Effector memory CD4-positive, alpha-beta T cell (primary cell): ENCODE measurements around the gene SYNGR3.

Experiments
- DNase-seq, 3 donors: peaks; one replicate each; pipeline ENCODE4 v3.0.0-alpha.2; 2020
- H3K27ac ChIP-seq: 2 replicates; pipeline ENCODE4 v1.7.0; 2013; ENCODE audit warnings: mild to moderate bottlenecking, low read length, moderate library complexity; ENCODE audit not compliant: insufficient read depth, poor library complexity, severe bottlenecking
- H3K27me3 ChIP-seq: replicated peaks from 2 replicates; pipeline ENCODE4 v1.7.0; 2013; ENCODE audit warnings: mild to moderate bottlenecking, low read length; ENCODE audit not compliant: insufficient read depth, control insufficient read depth, poor library complexity, severe bottlenecking
- H3K36me3 ChIP-seq: 2 replicates; pipeline ENCODE4 v1.7.0; 2013; ENCODE audit warnings: mild to moderate bottlenecking, low read length, moderate library complexity; ENCODE audit not compliant: control insufficient read depth, insufficient read depth
- H3K4me1 ChIP-seq: 2 replicates; pipeline ENCODE4 v1.7.0; 2013; ENCODE audit warnings: low read length, mild to moderate bottlenecking; ENCODE audit not compliant: control insufficient read depth, insufficient read depth, poor library complexity, severe bottlenecking
- H3K4me3 ChIP-seq: 2 replicates; pipeline ENCODE4 v1.7.0; 2013; ENCODE audit warnings: low read length, low read depth, mild to moderate bottlenecking; ENCODE audit not compliant: insufficient read depth, poor library complexity, severe bottlenecking
- H3K9me3 ChIP-seq: 2 replicates; pipeline ENCODE4 v1.7.0; 2013; ENCODE audit warnings: mild to moderate bottlenecking, low read length, moderate library complexity; ENCODE audit not compliant: control insufficient read depth

The SYNGR3 gene

GRCh38 chr16:2023092-2024031 is 33.6 kb downstream of the SYNGR3 start:
- H3K27ac ChIP-seq, result peak overlapping the region; percentile 44

DNA sequence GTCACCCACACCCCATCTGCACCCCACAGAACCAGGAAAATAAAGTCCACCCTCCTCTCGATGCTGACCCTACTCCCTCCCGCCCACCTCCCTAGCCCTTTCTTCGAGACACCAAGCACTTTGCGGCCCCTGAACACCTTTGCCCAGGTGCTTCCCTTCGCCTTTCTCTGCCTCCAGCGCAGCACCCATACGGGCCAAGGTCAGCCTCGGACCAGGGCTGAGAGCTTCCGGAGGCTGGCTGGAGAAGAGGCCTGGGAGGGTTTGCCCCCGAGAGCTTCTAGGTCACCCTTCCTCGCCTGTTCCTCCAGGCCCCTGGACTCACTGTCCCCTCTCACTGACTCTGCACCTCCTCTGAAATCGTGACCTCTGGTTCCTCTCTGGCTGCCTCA is 34.3 kb downstream of the SYNGR3 start:
- peaks cover 29% of the 10 kb centered on the region for H3K4me1 ChIP-seq
- no peak for DNase-seq
- no peak overlapping the region for H3K4me3 ChIP-seq
- no peaks in the 10 kb centered on the region for H3K36me3 ChIP-seq
- no peak overlapping the region for H3K27ac ChIP-seq
- H3K27me3 ChIP-seq, result peaks cover 20% of the 10 kb centered on the region
- no peaks in the 10 kb centered on the region for H3K9me3 ChIP-seq

More at GRCh38 chr16:2023092-2024031, 33.6 kb downstream of the SYNGR3 start:
- DNase-seq, result peak; percentile 90 to 94 (median 92)
- Histone ChIP-seq H3K4me3 (peak overlapping the region; percentile 40), H3K4me1 (peaks cover 29% of the 10 kb centered on the region), H3K27me3 (peaks cover 20% of the 10 kb centered on the region), H3K36me3 (no peaks in the 10 kb centered on the region), H3K9me3 (no peaks in the 10 kb centered on the region)

DNA sequence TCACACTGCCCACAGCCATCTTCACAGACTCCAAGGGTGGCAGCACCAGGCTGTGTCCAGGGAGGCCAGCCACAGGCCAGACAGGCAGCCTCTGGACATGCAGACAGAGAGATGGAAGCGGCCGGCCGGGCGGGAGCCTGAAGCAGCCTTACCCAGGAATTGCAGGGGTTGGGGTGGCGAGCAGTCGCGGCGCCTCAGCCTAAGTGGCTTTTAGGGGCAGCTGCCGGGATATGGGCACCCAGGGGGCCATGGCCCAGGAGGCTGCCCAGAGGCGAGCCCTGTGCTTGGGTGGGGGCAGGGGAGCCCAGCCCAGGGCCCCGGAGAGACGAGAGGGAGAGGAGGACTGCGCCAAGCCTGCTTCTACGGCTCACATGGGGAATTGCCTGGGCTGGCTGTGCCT is 35.5 kb downstream of the SYNGR3 start:
- H3K9me3 ChIP-seq, result no peaks in the 10 kb centered on the region
- no peak overlapping the region for H3K4me3 ChIP-seq
- H3K4me1 ChIP-seq, result peaks cover 24% of the 10 kb centered on the region
- H3K27ac ChIP-seq, result no peak overlapping the region
- no peak for DNase-seq
- H3K27me3 ChIP-seq, result peaks cover 14% of the 10 kb centered on the region
- H3K36me3 ChIP-seq, result no peaks in the 10 kb centered on the region

- Histone ChIP-seq H3K4me1 (peaks cover 19% of the 10 kb centered on the region), H3K36me3 (no peaks in the 10 kb centered on the region), H3K9me3 (no peaks in the 10 kb centered on the region), H3K27me3 (peaks cover 7% of the 10 kb centered on the region), H3K4me3 (no peak overlapping the region), H3K27ac (no peak overlapping the region)
- DNase-seq, result no peak
These were observed 36.2 kb downstream of the SYNGR3 start for GRCh38 chr16:2025878-2026460.

GRCh38 chr16:2026461-2027023 is 36.8 kb downstream of the SYNGR3 start, which contains the start of gene NHERF2:
Gene NHERF2 (plus strand): TSS chr16:2026902. CDS start chr16:2027006, 104 bp downstream.
- H3K27ac ChIP-seq, result no peak within 1 kb of the TSS
- peaks cover 19% of the 10 kb centered on the region for H3K4me1 ChIP-seq
- no peaks in the 10 kb centered on the region for H3K9me3 ChIP-seq
- H3K27me3 ChIP-seq, result peaks cover 6% of the 10 kb centered on the region
- DNase-seq, result no peak
- H3K36me3 ChIP-seq, result no peaks in the 10 kb centered on the region
- H3K4me3 ChIP-seq, result peak within 1 kb of the TSS; percentile 50

DNA sequence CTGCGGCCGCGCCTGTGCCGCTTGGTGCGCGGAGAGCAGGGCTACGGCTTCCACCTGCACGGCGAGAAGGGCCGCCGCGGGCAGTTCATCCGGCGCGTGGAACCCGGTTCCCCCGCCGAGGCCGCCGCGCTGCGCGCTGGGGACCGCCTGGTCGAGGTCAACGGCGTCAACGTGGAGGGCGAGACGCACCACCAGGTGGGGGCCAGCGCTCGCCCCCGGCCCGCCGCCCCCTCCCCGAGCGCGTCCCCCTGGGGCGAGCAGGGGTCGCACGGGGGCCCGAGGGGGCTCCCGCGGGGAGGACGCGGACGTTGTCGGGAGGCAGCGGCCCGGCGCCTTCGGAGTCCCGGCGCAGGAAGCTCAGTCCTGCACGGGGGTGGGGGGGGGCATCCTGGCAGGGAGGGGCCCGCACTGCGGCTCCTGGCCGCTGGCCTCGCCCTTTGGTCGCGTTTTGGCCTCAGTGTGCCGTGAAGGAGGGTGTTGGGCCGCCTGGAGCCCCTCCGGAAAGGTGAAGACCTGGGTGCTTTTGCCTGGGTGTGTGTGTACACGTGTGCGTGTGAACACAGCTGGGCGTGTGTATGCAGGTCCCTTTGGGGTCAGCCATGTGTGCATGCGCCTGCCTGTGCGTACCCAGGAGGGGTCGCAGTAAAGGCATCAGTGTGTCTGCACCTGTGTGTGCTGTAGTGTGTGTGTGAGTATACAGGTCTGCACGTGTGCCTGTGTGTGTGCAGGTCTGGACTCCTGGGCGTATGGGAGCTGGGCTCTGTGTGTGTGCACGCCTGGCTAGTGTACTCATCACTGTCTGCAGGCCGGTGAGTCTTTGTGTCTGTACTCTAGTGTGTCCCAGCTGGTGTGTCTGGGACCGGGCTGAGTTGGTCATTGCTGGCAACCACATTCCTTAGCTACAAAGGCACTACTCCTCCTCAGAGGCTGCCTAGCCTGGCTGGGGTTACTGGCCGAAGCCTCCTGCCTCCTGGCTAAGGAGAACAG is 37.5 kb downstream of the SYNGR3 start:
- Histone ChIP-seq H3K36me3 (no peaks in the 10 kb centered on the region), H3K27me3 (peaks cover 2% of the 10 kb centered on the region), H3K4me3 (peak overlapping the region; percentile 50), H3K4me1 (peaks cover 19% of the 10 kb centered on the region), H3K9me3 (no peaks in the 10 kb centered on the region), H3K27ac (no peak overlapping the region)
- DNase-seq, result no peak

DNA sequence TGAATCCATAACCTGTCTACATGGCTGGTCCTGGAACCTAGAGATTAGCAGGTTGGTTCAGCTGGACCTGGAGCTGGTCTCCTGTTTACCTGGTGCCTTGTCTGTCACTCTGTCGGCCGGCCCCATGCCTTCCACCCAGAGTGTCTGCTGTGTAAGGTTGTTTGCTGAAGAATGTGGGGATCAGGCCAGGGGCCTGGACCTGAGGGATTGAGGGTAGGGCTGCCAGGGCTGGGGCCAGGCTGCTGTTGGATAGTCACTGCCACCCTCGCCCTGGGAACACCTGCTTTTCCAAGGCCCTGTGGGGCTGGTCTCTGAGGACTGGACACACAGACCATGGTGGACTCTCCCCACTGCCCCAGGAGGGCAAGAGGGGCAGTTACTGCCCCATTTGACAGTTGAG is 38.4 kb downstream of the SYNGR3 start:
- no peak overlapping the region for H3K27ac ChIP-seq
- no peak overlapping the region for H3K4me3 ChIP-seq
- H3K27me3 ChIP-seq, result no peaks in the 10 kb centered on the region
- peaks cover 14% of the 10 kb centered on the region for H3K4me1 ChIP-seq
- no peaks in the 10 kb centered on the region for H3K9me3 ChIP-seq
- no peaks in the 10 kb centered on the region for H3K36me3 ChIP-seq
- no peak for DNase-seq

DNA sequence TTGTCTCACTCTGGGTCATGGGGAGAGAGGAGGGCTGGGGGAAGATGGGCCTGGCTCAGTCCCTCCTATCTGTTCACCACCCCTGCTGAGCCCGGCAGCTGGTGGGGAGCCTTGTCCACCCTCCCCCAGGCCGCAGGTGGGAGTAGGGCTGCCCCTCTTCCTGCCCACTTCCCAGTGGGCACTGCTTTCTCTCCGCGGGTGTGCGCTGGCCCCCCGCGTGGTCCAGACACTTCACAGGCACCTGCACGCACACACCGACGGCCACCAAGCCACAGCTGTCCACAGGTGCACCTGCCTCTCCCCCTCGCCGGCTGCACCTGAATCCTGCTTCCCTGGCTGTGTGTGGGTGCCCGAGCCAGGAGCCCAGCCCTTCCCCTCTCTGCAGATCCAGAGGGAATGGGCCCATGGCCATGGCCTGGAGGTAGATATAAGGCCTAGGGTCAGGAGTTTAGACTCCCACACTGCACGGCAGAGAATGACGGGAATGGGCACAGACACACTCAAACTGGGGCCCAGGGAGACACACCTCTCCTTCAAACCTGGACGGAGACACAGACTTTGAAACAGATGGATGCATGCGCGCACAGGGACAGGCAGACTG is 39.0 kb downstream of the SYNGR3 start:
- H3K36me3 ChIP-seq, result no peaks in the 10 kb centered on the region

DNA sequence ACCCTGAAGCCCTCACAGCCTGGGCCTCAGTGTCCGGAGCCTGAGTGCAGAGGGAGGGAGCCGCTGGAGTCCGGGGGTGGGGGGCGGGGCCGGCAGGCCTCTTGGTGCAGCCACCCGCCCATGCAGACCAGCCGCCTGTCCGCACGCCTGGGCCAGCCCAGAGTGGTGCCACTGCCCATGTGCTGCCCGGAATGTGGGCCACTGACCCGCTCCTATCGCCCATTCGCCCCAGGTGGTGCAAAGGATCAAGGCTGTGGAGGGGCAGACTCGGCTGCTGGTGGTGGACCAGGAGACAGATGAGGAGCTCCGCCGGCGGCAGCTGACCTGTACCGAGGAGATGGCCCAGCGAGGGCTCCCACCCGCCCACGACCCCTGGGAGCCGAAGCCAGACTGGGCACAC is 39.6 kb downstream of the SYNGR3 start:
- no peaks in the 10 kb centered on the region for H3K27me3 ChIP-seq
- H3K9me3 ChIP-seq, result no peaks in the 10 kb centered on the region
- H3K36me3 ChIP-seq, result no peaks in the 10 kb centered on the region
- H3K27ac ChIP-seq, result no peak overlapping the region
- peaks cover 7% of the 10 kb centered on the region for H3K4me1 ChIP-seq
- no peak overlapping the region for H3K4me3 ChIP-seq
- DNase-seq, result no peak

More for the DNA sequence above, 39.0 kb downstream of the SYNGR3 start:
- Histone ChIP-seq H3K4me1 (peaks cover 10% of the 10 kb centered on the region), H3K27me3 (no peaks in the 10 kb centered on the region), H3K9me3 (no peaks in the 10 kb centered on the region), H3K27ac (no peak overlapping the region), H3K4me3 (no peak overlapping the region)
- DNase-seq, result no peak
